Glutamatergic neuron (in vitro differentiated cells): Measurements from ENCODE around the gene LSS. TPM values are rescaled to one million over a fixed set of nuclear protein-coding genes. Genes with fewer than 3 reads are reported as not detected.
"Not testable (repeated sequence)": the region's sequence is repeated elsewhere in the genome, so short reads cannot be mapped to it uniquely, and the experiment has no call there.

Source experiments
- DNase-seq: peaks from one replicate; pipeline ENCODE4 v3.0.0; 2022
- H3K27ac Mint-ChIP-seq: one replicate; pipeline ENCODE4 v1.8.0; 2020; ENCODE audit warnings: mild to moderate bottlenecking, mixed read lengths, inconsistent platforms; ENCODE audit not compliant: unreplicated experiment
- H3K27me3 Mint-ChIP-seq: one replicate; pipeline ENCODE4 v1.8.0; 2020; ENCODE audit warnings: mild to moderate bottlenecking, moderate library complexity, mixed read lengths, inconsistent platforms; ENCODE audit not compliant: unreplicated experiment
- H3K36me3 Mint-ChIP-seq: one replicate; pipeline ENCODE4 v1.8.0; 2020; ENCODE audit warnings: mild to moderate bottlenecking, mixed read lengths, inconsistent platforms; ENCODE audit not compliant: unreplicated experiment
- H3K4me1 Mint-ChIP-seq: one replicate; pipeline ENCODE4 v1.8.0; 2020; ENCODE audit warnings: mild to moderate bottlenecking, low read depth, mixed read lengths, inconsistent platforms; ENCODE audit not compliant: unreplicated experiment
- H3K4me3 Mint-ChIP-seq: one replicate; pipeline ENCODE4 v1.8.0; 2020; ENCODE audit warnings: mild to moderate bottlenecking, mixed read lengths, inconsistent platforms; ENCODE audit not compliant: unreplicated experiment
- H3K9me3 Mint-ChIP-seq: one replicate; pipeline ENCODE4 v1.8.0; 2020; ENCODE audit warnings: mild to moderate bottlenecking, moderate library complexity, mixed read lengths, inconsistent platforms; ENCODE audit not compliant: unreplicated experiment
- total RNA-seq: library from RNA; stranded (reverse); fragmentation: NEBNext Ultra II Directional; extraction: Animal tissue kit (Norgen Biotek cat#: 25700); gene quantifications from one replicate; pipeline ENCODE4 v1.2.1, GENCODE V29; 2021; ENCODE audit not compliant: unreplicated experiment
- TF ChIP-seq, protein P1 (sequence below): fragments of 200-600 bp; sonication (generic); IDR thresholded peaks from one replicate; pipeline ENCODE4 v1.5.0; 2021; ENCODE audit not compliant: partially characterized antibody, unreplicated experiment

The LSS gene
- total RNA-seq, 1 donor from 2014 or later, result 390 TPM

DNA sequence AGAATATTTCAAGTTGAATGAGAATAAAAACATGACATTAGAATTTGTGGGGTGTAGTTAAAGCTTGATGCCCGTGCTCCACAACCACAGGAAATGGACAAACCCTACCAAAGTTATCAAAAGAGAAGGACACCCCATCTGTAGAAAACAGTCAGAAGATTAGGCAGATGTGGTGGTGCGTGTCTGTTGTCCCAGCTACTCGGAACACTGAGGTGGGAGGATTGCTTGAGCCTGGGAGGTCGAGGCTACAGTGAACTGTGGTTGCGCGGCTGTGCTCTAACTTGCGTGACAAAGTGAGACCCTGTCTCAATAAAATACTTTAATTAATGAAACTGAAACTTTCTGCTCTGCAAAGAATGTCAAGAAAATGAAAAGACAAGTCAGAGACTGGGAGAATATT lies 42.9 kb downstream of the LSS start:
- peaks cover 18% of the 10 kb centered on the region for H3K9me3 Mint-ChIP-seq
- H3K4me3 Mint-ChIP-seq, result peak overlapping the region; percentile 89
- TF ChIP-seq, protein P1, sequence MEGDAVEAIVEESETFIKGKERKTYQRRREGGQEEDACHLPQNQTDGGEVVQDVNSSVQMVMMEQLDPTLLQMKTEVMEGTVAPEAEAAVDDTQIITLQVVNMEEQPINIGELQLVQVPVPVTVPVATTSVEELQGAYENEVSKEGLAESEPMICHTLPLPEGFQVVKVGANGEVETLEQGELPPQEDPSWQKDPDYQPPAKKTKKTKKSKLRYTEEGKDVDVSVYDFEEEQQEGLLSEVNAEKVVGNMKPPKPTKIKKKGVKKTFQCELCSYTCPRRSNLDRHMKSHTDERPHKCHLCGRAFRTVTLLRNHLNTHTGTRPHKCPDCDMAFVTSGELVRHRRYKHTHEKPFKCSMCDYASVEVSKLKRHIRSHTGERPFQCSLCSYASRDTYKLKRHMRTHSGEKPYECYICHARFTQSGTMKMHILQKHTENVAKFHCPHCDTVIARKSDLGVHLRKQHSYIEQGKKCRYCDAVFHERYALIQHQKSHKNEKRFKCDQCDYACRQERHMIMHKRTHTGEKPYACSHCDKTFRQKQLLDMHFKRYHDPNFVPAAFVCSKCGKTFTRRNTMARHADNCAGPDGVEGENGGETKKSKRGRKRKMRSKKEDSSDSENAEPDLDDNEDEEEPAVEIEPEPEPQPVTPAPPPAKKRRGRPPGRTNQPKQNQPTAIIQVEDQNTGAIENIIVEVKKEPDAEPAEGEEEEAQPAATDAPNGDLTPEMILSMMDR, result no peak
- H3K27ac Mint-ChIP-seq, result peak overlapping the region; percentile 62
- peaks cover 32% of the 10 kb centered on the region for H3K4me1 Mint-ChIP-seq
- no peak for DNase-seq
- H3K27me3 Mint-ChIP-seq, result peaks cover 17% of the 10 kb centered on the region
- no peaks in the 10 kb centered on the region for H3K36me3 Mint-ChIP-seq

DNA sequence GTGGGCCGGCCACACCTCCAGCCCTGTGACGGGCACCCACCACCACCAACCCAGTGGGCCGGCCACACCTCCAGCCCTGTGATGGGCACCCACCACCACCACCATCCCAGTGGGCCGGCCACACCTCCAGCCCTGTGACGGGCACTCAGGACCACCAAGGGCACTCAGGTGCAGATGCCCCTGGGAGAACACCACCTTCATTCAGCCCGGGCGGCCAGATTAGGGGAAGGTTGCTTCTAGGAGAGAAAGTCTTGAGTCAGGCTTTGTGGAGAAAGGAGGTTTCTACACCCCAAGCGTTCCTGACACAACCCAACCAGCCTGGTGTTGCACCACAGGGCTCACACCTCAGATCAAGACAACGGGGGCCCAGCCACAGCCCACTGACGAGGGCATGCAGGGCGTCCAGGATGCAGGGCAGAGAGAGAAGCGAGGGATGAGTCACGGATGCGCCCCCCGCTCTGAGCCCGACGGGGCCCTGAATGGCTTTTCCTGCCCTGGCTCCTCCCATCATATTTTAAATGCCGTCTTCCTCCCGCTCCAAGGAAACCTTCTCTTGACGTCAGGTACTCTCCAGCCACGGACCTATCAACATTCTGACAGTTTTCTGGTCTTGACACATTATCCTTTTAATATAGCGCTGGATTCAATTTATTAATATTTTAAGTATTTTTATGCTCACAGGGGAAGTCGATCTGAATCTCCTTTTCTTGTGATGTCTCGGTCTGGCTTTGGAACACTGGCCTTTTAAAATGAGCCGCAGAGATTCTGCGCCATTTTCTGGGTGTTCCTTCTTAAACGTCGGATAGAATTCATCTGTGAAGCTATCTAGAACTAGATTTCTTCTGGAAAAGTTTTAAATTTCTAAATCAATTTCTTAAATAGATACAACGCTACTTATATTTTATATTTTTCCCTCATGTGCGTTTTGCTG lies 43.7 kb downstream of the LSS start:
- Mint-ChIP-seq H3K36me3 (no peaks in the 10 kb centered on the region), H3K4me1 (peaks cover 29% of the 10 kb centered on the region), H3K9me3 (peaks cover 18% of the 10 kb centered on the region), H3K27ac (peak overlapping the region; percentile 92), H3K27me3 (peaks cover 13% of the 10 kb centered on the region), H3K4me3 (peak overlapping the region; percentile 89)
- TF ChIP-seq, protein P1, result no peak
- DNase-seq, result peak; percentile 76

DNA sequence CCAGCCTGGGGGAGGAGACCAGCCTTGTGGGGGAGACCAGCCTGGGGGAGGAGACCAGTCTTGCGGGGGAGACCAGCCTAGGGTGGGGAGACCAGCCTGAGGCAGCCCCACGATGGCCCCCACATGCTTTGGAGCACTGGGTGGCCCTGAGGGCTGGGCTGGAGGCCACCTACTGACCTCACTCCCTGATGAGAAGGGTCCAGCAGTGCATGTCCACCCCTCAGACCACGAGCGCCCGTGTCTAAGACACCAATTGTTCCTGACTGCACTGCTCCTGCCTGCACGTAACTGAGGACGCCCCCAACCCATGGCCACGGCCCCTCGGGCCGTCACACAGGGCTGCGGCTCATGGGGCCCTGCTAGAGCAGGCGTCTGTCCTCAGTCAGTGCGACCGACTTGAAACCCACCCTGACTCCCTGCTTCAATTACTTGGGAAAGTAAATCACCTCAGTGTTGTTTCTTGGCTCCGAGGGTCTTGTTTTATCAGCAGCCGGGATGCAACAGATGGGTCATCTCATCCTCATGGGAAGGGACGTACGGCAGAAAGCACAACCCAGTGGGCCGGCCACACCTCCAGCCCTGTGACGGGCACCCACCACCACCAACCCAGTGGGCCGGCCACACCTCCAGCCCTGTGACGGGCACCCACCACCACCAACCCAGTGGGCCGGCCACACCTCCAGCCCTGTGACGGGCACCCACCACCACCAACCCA lies 44.5 kb downstream of the LSS start, which contains the start of gene SPATC1L:
Gene SPATC1L, minus strand, starts transcription at position 550 of the 715 bp plus-strand sequence. CDS start 1,643 bp downstream, outside the sequence.
- TF ChIP-seq, protein P1, result no peak
- H3K36me3 Mint-ChIP-seq, result no peaks in the 10 kb centered on the region
- H3K27me3 Mint-ChIP-seq, result peaks cover 11% of the 10 kb centered on the region
- peak within 1 kb of the TSS; percentile 91 for H3K4me3 Mint-ChIP-seq
- peaks cover 16% of the 10 kb centered on the region for H3K9me3 Mint-ChIP-seq
- peaks cover 22% of the 10 kb centered on the region for H3K4me1 Mint-ChIP-seq
- peak; percentile 74 for DNase-seq
- H3K27ac Mint-ChIP-seq, result peak within 1 kb of the TSS; percentile 97

DNA sequence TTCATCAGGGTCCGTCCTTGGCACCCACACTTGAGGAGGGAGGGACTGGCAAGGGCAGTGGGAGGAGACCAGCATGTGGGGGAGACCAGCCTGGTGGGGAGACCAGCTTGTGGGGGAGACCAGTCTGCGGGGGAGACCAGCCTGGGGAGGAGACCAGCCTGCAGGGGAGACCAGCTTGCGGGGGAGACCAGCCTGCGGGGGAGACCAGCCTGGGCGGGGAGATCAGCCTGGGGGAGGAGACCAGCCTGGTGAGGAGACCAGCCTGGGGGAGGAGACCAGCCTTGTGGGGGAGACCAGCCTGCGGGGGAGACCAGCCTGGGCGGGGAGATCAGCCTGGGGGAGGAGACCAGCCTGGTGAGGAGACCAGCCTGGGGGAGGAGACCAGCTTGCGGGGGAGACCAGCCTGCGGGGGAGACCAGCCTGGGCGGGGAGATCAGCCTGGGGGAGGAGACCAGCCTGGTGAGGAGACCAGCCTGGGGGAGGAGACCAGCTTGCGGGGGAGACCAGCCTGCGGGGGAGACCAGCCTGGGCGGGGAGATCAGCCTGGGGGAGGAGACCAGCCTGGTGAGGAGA lies 45.2 kb downstream of the LSS start:
- DNase-seq, H3K27me3 Mint-ChIP-seq, H3K36me3 Mint-ChIP-seq: not testable (repeated sequence)
- peak overlapping the region; percentile 91 for H3K4me3 Mint-ChIP-seq
- peaks cover 17% of the 10 kb centered on the region for H3K4me1 Mint-ChIP-seq
- peaks cover 13% of the 10 kb centered on the region for H3K9me3 Mint-ChIP-seq
- H3K27ac Mint-ChIP-seq, result peak overlapping the region; percentile 97

DNA sequence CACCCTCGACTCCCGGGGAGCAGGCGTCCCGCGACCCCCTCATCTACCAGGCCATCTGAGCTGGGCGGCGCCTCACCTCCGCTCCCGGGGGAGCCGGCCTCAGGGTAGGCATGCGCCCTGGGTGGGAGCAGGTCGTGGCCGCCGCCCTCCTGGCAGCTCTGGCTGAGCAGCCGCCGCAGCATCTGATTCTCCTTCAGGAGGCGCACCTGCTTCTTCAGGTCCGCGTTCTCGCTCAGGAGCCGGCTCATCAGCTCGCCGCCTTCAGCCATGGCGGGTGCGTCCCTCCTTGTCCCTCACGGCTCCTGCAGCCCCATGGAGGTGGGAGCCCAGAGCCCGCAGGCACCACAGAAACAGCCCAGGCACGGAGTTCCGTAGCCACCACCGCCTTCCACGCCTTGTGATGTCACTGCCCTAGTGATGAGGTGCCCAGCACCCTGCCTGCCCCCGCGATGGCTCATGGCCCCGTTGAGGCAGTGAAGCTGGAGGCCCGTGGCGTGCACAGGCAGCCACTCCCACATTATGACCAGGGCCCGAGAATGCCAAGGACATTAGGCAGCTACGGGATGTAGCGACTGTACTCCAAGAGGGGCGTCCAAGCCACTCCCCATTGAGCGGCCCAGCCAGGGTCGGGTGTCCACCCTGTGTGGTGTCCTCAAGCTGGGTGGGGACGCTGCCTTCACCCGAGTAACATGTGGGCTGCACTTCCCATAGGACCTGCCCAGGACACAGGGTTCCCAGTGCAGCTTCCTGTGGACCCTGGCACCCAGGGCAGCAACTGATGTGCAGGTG lies 45.8 kb downstream of the LSS start:
- no peak for DNase-seq
- Mint-ChIP-seq H3K4me3 (peak overlapping the region; percentile 78), H3K9me3 (peaks cover 10% of the 10 kb centered on the region), H3K4me1 (peaks cover 10% of the 10 kb centered on the region), H3K27ac (peak overlapping the region; percentile 88), H3K36me3 (peaks cover 4% of the 10 kb centered on the region), H3K27me3 (peaks cover 3% of the 10 kb centered on the region)
- TF ChIP-seq, protein P1, result no peak
